Esophagus squamous epithelium (tissue), 4 donors: ENCODE results near the gene ADAMTS2.

Experiments used
- CTCF ChIP-seq, 6 experiments: fragments of 450-650 bp in 4 of 6; fragments of 200-600 bp in 2 of 6; sonication (generic) in 2 of 6; IDR thresholded peaks; one replicate each; pipeline ENCODE4 v1.5.1; 2016 to 2019; ENCODE audit warnings: antibody characterized with exemption in 6 of 6, mild to moderate bottlenecking in 4 of 6, moderate library complexity in 4 of 6
- POLR2A ChIP-seq, 4 donors: fragments of 450-650 bp; IDR thresholded peaks; one replicate each; pipeline ENCODE4 v1.6.1; 2017; ENCODE audit warnings: antibody characterized with exemption in 4 of 4, mild to moderate bottlenecking in 4 of 4, moderate library complexity in 3 of 4

GRCh38 chr5:179315356-179315890 is 29.8 kb downstream of the ADAMTS2 start:
- TF ChIP-seq CTCF (IDR thresholded peaks at IDR 0.05): no peak
- no peak for TF ChIP-seq POLR2A (IDR thresholded peaks at IDR 0.05)
